ENCODE measurements around the gene KCNC4.

Gene KCNC4

DNA sequence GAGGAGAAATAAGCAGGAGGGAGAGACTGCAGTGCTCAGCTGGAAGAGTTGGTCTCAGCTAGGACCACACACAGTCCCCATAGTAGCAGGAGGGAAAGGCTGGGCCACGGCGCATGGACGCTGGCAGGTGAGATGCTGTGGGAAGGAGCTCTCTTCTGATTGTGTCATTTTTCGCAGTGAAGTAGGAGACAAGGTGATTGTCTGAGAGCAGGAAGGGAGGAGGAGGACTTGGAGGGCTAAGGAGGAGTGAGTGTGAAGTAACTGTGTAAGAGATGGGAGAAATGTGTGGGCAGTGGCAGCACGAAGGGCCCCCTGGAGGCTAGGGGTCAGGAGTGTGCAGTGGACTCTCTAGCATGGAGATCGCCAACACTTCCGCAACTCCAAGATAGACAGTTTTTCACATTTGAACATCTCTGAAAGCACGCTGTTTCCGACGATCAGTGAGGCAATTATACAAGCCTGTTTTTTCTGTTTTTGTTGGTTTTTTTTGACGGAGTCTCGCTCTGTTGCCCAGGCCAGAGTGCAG lies 26.4 kb upstream of the KCNC4 start:
- TF ChIP-seq CTCF (conservative IDR thresholded peaks at IDR 0.05) = no peak
- H3K27ac ChIP-seq = no peak overlapping the region

GRCh38 chr1:110184446-110184845 lies 25.7 kb upstream of the KCNC4 start:
- no peak overlapping the region for H3K27ac ChIP-seq
- no peak for TF ChIP-seq CTCF (conservative IDR thresholded peaks at IDR 0.05)

GRCh38 chr1:110185181-110185580 lies 24.9 kb upstream of the KCNC4 start:
- no peak overlapping the region for H3K27ac ChIP-seq
- TF ChIP-seq CTCF (conservative IDR thresholded peaks at IDR 0.05) = no peak

GRCh38 chr1:110186558-110186957 lies 23.6 kb upstream of the KCNC4 start:
- H3K27ac ChIP-seq = no peak overlapping the region
- no peak for TF ChIP-seq CTCF (conservative IDR thresholded peaks at IDR 0.05)

- TF ChIP-seq CTCF (conservative IDR thresholded peaks at IDR 0.05) = no peak
- peak overlapping the region; percentile 48; the same call in 1 of the 2 replicates for H3K27ac ChIP-seq
These were observed 22.8 kb upstream of the KCNC4 start for GRCh38 chr1:110187139-110187890.

GRCh38 chr1:110188035-110188618 lies 22.0 kb upstream of the KCNC4 start:
- no peak for TF ChIP-seq CTCF (conservative IDR thresholded peaks at IDR 0.05)
- H3K27ac ChIP-seq = peak overlapping the region; percentile 48

- H3K27ac ChIP-seq = no peak overlapping the region
- TF ChIP-seq CTCF (conservative IDR thresholded peaks at IDR 0.05) = no peak
These were observed 20.9 kb upstream of the KCNC4 start for GRCh38 chr1:110189181-110189580.
